ENCODE measurements around the gene UNC13D.
"Not testable (repeated sequence)": the region's sequence is repeated elsewhere in the genome, so short reads cannot be mapped to it uniquely, and the experiment has no call there.

UNC13D gene

GRCh38 chr17:75807861-75808260, 36.3 kb downstream of the UNC13D start:
- no peak for DNase-seq (ENCODE audit: low read depth in 1 of 2, low spot score in 1 of 2)

- DNase-seq (ENCODE audit: low read depth in 1 of 2, low spot score in 1 of 2) = no peak
These were observed 37.2 kb downstream of the UNC13D start for GRCh38 chr17:75806822-75807500.

- DNase-seq (ENCODE audit: low read depth in 1 of 2, low spot score in 1 of 2) = no peak
These were observed 40.3 kb downstream of the UNC13D start for GRCh38 chr17:75803883-75804282.

- no peak for DNase-seq (ENCODE audit: low read depth in 1 of 2, low spot score in 1 of 2)
These were observed 44.8 kb downstream of the UNC13D start for GRCh38 chr17:75799402-75799801.

GRCh38 chr17:75795820-75796607, 48.2 kb downstream of the UNC13D start:
- no peak for DNase-seq (ENCODE audit: low read depth in 1 of 2, low spot score in 1 of 2)

GRCh38 chr17:75793460-75793859, 50.7 kb downstream of the UNC13D start:
- DNase-seq (ENCODE audit: low read depth in 1 of 2, low spot score in 1 of 2) = no peak

- DNase-seq (ENCODE audit: low read depth in 1 of 2, low spot score in 1 of 2) = no peak
These were observed 53.0 kb downstream of the UNC13D start for GRCh38 chr17:75791254-75791653.

- DNase-seq (ENCODE audit: low read depth in 1 of 2, low spot score in 1 of 2) = peak; percentile 83
These were observed 59.0 kb downstream of the UNC13D start for GRCh38 chr17:75785016-75785890.

GRCh38 chr17:75784473-75785015, 59.7 kb downstream of the UNC13D start, which contains the start of gene UNK:
TSS of gene UNK (plus strand) at chr17:75784806. CDS start at chr17:75784881, 75 bp downstream.
- peak; percentile 85 to 90 for DNase-seq (ENCODE audit: low read depth in 1 of 2, low spot score in 1 of 2)

- no peak for DNase-seq (ENCODE audit: low read depth in 1 of 2, low spot score in 1 of 2)
These were observed 60.3 kb downstream of the UNC13D start for GRCh38 chr17:75783803-75784472.

GRCh38 chr17:75783069-75783783, 61.0 kb downstream of the UNC13D start:
- no peak for DNase-seq (ENCODE audit: low read depth in 1 of 2, low spot score in 1 of 2)

- no peak for DNase-seq (ENCODE audit: low read depth in 1 of 2, low spot score in 1 of 2)
These were observed 64.0 kb downstream of the UNC13D start for GRCh38 chr17:75779987-75780889.

- DNase-seq (ENCODE audit: low read depth in 1 of 2, low spot score in 1 of 2) = peak; percentile 84 to 88
These were observed 64.8 kb downstream of the UNC13D start for GRCh38 chr17:75779250-75779986.

- no peak for DNase-seq (ENCODE audit: low read depth in 1 of 2, low spot score in 1 of 2)
These were observed 65.3 kb downstream of the UNC13D start for GRCh38 chr17:75778861-75779249.

- not testable (repeated sequence) for DNase-seq (ENCODE audit: low read depth in 1 of 2, low spot score in 1 of 2)
These were observed 65.9 kb downstream of the UNC13D start for GRCh38 chr17:75778066-75778860.

GRCh38 chr17:75777296-75777922, 66.8 kb downstream of the UNC13D start:
- DNase-seq (ENCODE audit: low read depth in 1 of 2, low spot score in 1 of 2) = no peak

All from stimulated activated CD4-positive, alpha-beta T cell treated with anti-CD3 and anti-CD28 coated beads, Interleukin-15, amount 100 ng/mL, for 1 hour (primary cell).